A549 (cell line): ENCODE data around the gene BIRC5.
"Not testable (repeated sequence)": the region's sequence is repeated elsewhere in the genome, so short reads cannot be mapped to it uniquely, and the experiment has no call there.

Experiments
- CBX2 ChIP-seq: fragments of 200-600 bp; sonication (generic); IDR thresholded peaks from 2 replicates; pipeline ENCODE4 v1.6.1; 2016; ENCODE audit warnings: low read depth, mild to moderate bottlenecking, borderline replicate concordance
- POLR2A ChIP-seq: IDR thresholded peaks from 2 replicates; pipeline ENCODE4 v1.6.1; 2012; ENCODE audit warnings: mild to moderate bottlenecking, low read length

GRCh38 chr17:78171591-78172248 is 42.3 kb upstream of the BIRC5 start:
- not testable (repeated sequence) for TF ChIP-seq POLR2A, CBX2
